ENCODE data around the gene LRRC75B.
A peak's percentile ranks its signal among the peaks of the same experiment; 100 is the strongest.

Gene LRRC75B

GRCh38 chr22:24585461-24585860, 7.4 kb downstream of the LRRC75B start:
- no peak for DNase-seq (ENCODE audit: low read depth in 3 of 3)

- DNase-seq (ENCODE audit: low read depth in 3 of 3), result no peak
Measured at GRCh38 chr22:24584871-24585411, 7.9 kb downstream of the LRRC75B start.

- no peak for DNase-seq (ENCODE audit: low read depth in 3 of 3)
Measured at GRCh38 chr22:24584166-24584790, 8.6 kb downstream of the LRRC75B start.

- no peak for DNase-seq (ENCODE audit: low read depth in 3 of 3)
Measured at GRCh38 chr22:24583221-24584165, 9.4 kb downstream of the LRRC75B start.

- DNase-seq (ENCODE audit: low read depth in 3 of 3), result no peak
Measured at GRCh38 chr22:24582056-24582814, 10.6 kb downstream of the LRRC75B start.

GRCh38 chr22:24580276-24580675, 12.6 kb downstream of the LRRC75B start:
- no peak for DNase-seq (ENCODE audit: low read depth in 3 of 3)

- DNase-seq (ENCODE audit: low read depth in 3 of 3), result no peak
Measured at GRCh38 chr22:24579258-24579601, 13.6 kb downstream of the LRRC75B start.

- DNase-seq (ENCODE audit: low read depth in 3 of 3), result no peak
Measured at GRCh38 chr22:24578355-24579257, 14.3 kb downstream of the LRRC75B start.

GRCh38 chr22:24576778-24577177, 16.1 kb downstream of the LRRC75B start:
- no peak for DNase-seq (ENCODE audit: low read depth in 3 of 3)

- DNase-seq (ENCODE audit: low read depth in 3 of 3), result no peak
Measured at GRCh38 chr22:24571266-24571665, 21.6 kb downstream of the LRRC75B start.

GRCh38 chr22:24567668-24568067, 25.2 kb downstream of the LRRC75B start:
- no peak for DNase-seq (ENCODE audit: low read depth in 3 of 3)

GRCh38 chr22:24566899-24567511, 25.9 kb downstream of the LRRC75B start:
- DNase-seq (ENCODE audit: low read depth in 3 of 3), result no peak

- no peak for DNase-seq (ENCODE audit: low read depth in 3 of 3)
Measured at GRCh38 chr22:24565077-24565476, 27.8 kb downstream of the LRRC75B start.

- no peak for DNase-seq (ENCODE audit: low read depth in 3 of 3)
Measured at GRCh38 chr22:24564376-24565058, 28.4 kb downstream of the LRRC75B start.

- no peak for DNase-seq (ENCODE audit: low read depth in 3 of 3)
Measured at GRCh38 chr22:24563246-24563645, 29.6 kb downstream of the LRRC75B start.

- no peak for DNase-seq (ENCODE audit: low read depth in 3 of 3)
Measured at GRCh38 chr22:24559471-24559870, 33.4 kb downstream of the LRRC75B start.

- DNase-seq (ENCODE audit: low read depth in 3 of 3), result peak; percentile 99 to 100 (median 100)
Measured at GRCh38 chr22:24555165-24556039, 37.5 kb downstream of the LRRC75B start, which contains the start of gene SNRPD3. SNRPD3 (plus strand) TSS chr22:24555999; CDS start chr22:24557675, 1,676 bp downstream.

GRCh38 chr22:24554313-24555164, 38.3 kb downstream of the LRRC75B start, which contains the start of gene GUCD1:
GUCD1 (minus strand) TSS chr22:24555138; CDS start chr22:24554991, 147 bp downstream.
- peak in 2 of 3 donors; percentile 3 to 13 for DNase-seq (ENCODE audit: low read depth in 3 of 3)
